ENCODE data around the gene BTC.
"Not testable (repeated sequence)": the region's sequence is repeated elsewhere in the genome, so short reads cannot be mapped to it uniquely, and the experiment has no call there.

Gene BTC

DNA sequence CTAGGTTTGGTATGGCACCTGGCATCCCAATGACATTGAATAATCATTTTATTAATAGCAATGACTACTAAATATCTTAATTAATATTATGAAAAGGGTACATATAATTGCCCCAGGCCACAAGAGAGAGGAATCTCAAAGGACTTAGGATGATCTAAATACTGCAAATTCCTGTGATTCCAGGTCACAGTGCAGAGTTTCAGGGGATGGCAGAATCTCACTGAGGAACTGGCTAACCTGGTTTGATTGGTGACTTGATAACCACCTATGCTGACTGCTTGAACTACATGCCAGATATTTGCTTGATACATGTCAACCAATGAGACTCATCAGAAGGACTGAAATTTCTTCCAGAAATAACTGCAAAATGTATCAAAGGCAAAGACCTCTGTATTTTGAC, 37.2 kb downstream of the BTC start:
- no peak for DNase-seq

DNA sequence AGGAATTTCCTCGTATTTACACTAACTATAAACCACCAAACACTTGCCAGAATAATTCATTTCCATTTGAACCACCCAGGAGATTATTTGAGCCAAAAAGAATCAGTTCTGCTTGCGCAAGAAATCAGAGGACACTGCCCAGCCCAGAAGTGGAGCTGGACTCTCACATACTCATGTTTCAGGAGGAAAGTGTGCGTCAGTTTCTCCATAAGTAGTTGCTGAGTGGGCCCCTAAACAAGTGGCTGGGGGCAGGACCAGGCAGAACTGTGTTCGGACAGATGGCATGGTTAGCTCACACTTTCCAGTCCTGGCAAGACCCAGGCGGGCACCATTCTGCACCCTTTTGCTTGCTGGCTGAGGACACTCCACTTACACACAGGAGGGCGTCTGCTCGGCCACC, 38.8 kb downstream of the BTC start:
- DNase-seq = no peak

DNA sequence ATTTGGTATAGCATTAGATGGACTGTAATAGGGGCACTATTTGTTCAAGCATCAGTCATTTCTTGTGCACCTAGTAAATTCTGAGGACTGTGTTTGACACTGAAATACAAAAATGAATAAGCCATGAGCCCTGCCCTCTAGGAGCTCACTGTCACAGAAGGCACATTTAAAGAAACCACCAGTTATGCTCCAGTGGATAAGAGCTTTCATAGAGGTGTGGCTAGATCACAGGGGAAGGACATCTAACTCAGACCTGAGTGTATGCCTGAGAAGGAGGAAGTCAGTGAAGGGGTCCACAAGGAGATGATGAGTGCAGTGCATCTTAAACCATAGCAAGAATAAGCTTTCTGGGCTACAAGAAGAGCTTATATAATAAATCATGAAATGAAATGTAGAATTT, 40.1 kb downstream of the BTC start:
- DNase-seq = no peak

DNA sequence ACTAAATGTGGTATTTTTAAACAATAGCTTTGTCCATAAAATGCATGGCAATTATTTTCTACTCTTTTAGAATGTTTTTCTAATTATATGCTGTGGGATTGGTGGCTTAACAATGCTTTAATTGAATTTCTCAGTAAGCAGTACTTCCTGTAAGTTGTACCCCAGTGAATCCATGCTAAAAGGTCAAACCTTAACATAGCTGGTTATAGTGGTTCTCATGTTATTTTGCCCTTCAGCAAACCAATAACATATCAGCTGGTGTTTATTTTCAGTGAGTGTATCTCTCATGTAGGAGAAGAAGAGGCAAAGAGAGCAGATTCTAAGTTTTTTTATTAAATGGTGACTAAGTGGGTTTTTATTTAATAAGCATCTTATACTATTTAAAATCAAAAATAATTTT, 41.5 kb downstream of the BTC start:
- DNase-seq = no peak

DNA sequence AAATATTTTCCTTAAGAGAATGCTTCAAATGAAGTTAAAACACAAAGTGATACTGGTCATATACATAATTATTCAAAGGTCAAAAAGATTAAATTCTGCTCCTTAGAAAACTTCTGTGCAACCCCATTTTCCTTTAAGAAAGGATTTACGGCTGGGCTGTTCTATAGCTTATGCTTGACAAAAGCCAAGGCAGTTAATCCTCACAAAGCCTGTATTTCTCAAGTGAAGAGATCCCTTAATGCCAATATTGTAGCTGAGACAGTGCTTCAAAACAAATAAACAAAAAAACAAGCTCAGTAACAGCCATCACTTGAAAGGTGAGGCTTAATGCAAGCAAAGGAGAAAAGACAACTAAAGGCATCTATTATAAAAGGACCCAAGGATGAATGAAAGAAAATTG, 42.5 kb downstream of the BTC start:
- no peak for DNase-seq

DNA sequence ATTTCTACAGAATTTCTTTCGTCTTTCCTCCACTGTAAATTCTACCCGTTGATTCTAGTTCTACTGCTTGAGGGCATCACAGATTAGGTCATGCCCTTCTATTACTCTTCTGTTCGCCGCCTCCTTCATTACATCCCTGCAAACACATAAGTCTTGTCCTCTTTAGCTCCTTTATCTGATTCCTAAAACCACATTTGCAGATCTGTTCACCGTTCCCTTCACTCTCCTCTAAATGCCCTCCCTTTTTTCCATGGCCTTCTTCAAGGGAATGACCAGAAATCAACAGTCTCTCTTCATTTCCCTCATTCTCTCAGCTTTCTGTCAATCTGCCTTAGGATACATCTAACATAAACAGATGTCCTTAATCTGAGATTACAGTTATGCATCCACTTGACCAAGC, 43.1 kb downstream of the BTC start:
- no peak for DNase-seq

DNA sequence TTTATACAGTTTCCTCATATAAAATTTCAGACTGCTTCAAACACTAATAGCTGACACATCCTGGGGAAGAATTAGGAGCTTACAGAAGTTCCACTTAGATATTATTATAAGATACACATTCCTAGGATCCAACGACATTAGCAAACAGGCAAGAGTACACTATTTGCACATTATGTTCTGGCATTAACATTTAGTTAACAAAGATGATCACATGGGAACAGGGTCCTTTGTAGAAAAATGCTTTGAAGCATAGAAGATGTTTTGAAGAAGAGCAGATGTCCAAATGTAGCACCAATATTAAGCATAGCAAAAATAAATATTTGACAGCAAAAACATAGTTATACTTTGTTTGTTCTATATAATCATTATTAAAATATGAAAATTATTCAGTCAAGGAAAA, 52.1 kb downstream of the BTC start:
- no peak for DNase-seq

DNA sequence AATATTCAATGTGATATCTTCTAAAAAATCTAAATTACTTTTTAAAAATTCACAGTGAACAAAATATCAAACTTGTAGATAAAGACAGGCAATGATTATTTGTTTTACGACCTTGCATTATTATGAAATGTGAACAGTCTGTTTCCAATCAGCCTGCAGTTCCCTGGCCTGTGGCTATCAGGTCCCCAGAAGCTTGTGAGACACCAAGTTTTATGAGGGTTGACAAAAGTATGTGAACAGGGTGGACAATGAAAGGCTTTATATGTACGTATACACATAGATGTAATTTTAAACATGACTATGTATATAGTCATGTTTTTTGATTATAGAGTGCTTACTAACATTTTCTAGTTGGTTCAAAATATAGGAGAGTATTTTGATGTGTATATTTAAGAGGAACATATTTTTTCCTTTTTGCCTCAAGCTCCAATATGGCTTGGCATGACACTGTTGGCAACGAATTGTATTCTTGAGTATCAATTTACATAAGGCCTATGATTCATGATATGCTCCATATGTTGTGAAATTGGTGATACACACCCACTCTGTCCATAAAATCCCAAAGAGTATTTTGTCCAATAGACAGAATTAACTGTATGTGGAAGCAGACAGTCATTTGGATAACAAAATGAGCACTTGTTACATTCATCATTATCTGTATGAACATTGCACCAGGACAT, 55.7 kb downstream of the BTC start:
- no peak for DNase-seq

DNA sequence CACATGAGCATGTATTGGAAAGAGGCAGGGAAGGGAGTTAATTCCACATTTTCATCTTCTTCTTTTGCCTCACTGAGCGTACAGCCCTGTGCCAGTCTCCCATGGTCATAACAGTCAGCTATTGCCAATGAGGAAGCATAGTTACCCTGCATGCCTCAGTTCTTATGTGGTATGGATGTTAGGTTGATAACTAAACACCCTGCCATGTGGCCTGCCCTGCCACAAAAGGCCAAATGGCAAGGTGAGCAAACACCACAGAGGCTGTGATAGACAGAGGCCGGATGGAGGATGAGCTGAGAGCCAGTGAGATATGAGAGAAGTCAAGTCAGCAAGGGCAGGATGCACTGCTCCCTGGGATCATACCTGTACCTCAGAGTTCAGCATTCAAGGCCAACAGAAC, 59.3 kb downstream of the BTC start:
- no peak for DNase-seq

DNA sequence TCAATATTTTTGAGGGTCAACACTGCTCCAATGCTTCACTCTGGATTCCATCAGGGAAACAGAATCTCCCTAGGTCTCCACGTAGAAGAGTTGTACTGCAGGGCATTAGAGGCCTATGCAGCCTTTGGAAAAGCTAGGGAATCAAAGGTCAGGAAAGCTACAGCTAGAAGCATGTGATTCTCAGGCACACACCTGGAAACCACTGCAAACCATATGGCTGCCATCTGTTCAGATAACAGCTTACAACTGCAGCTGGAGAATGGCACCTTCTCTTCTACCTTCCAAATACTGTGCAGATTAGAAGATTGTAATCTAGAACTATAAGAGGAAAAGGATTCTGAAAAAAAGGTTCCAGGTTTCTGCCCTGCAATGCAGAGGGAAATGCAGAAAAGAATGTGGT, 60.6 kb downstream of the BTC start:
- DNase-seq = no peak

DNA sequence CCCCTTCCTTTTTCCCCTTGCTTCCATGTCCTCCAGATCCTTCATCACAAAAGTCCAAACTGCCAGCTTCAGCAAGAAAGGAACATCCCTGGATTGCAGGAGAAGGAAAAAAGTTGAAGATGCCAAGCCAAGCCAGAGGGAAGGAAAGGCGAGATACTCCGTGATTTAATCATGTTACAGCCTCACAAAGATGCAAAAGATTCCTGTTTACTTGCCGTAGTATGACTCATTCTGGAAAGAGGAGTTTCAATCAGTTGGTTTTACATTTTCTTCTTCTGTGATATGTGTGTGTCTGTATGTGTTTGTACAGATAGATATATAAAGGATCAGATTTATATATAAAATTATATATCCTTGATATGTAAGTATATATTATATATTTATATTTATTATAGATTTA, 69.3 kb downstream of the BTC start:
- DNase-seq = no peak

DNA sequence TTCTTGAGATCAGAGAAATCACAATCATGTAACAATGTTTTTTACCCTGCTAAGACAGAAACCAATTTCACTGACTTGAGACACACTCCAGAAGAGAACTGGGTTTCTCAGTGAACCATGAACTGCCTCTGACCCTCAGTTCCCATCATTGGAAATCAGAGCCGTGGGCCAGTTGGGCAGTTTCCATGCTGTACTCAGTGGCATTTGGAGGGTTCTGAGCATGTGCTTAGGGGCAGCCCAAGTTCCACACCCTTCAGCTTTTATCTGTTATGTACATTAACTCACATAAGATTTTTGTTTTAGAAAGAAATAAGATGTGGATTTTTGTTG, 77.9 kb downstream of the BTC start:
- no peak for DNase-seq

DNA sequence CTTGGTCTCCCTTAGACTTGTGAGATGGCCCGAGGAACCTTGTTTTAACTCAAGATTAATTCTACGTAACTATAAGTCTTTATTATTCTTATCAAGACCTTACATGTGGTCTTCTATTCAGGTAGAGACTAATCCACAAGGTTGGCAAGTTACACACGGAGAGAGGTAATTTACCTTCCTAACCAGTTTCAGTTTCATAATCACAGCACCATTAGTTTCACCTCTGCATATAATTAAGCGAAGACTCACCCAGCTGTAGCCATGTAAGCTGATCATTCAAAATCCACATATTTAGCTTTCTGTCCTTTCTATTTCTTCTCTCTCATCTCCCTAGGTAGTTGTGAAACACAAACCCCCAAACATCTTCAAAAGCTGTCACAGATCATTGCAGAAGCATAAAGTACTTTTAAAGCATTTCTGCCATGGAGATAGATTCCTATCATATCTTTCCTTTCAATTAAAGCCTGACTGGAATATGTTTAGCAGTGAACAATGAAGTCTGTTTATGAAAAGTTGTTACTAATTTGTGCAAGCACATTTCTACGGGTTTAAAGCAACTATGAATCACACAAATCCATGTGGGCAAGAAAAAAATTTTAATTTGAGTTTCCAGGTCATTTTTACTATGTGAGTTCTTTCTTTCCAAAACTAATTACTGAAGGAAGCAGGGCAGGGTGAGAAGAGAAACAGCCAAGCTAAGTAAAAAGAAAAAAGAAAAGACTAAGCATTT, 78.5 kb downstream of the BTC start:
- DNase-seq = peak; percentile 46

DNA sequence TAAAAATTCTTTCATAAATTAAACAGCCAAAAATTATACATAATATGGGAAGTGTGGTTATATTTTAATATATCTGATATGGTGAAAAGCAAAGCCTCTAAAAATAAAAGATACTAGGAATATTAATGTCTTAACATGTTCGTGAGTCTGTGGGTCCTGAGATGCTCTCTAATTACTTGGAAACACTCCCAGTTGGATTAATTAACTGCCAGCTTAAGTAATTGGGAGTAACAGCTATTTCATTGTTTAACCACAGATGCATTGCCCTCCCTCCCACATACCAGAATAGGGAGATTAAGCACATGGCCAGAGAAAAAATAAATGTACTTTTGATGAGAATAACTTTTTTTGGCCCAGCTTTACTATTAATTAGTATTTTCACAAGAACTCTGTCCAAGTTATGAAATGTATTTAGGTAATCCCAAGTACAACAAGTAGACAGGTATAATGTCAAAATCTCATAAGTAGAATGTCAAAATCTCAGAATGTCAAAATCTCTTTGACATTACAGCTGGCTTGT, 79.7 kb downstream of the BTC start:
- DNase-seq = no peak

DNA sequence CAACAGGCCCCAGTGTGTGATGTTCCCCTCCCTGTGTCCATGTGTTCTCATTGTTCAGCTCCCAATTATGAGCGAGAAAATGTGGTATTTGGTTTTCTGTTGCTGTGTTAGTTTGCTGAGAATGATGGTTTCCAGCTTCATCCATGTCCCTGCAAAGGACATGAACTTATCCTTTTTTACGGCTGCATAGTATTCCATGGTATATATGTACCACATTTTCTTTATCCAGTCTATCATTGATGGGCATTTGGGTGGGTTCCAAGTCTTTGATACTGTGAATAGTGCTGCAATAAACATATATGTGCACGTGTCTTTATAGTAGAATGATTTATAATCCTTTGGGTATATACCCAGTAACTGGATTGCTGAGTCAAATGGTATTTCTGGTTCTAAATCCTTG, 86.2 kb downstream of the BTC start:
- not testable (repeated sequence) for DNase-seq

All from DMS79 treated with DMSO at 0.1 percent for 48 hours (cell line).